Neural cell (in vitro differentiated cells): ENCODE measurements around the gene BAG1. TPM values are rescaled to one million over a fixed set of nuclear protein-coding genes. Genes with fewer than 3 reads are reported as not detected.

Experiments
- H2AFZ ChIP-seq: fragments of 200-600, 300-800 bp; sonication (generic), shearing (Covaris generic); 2 replicates; pipeline ENCODE4 v1.6.0; 2014; ENCODE audit warnings: low read depth, mild to moderate bottlenecking, antibody characterized with exemption, low read length, moderate library complexity
- H3F3A ChIP-seq: fragments of 200-600 bp; shearing (Covaris generic); 2 replicates; pipeline ENCODE4 v1.6.1; 2016; ENCODE audit warnings: mild to moderate bottlenecking, moderate library complexity, mixed read lengths, antibody characterized with exemption, low read length; ENCODE audit not compliant: insufficient read depth, poor library complexity, severe bottlenecking
- H3K27ac ChIP-seq: fragments of 200-600, 300-800 bp; sonication (generic), shearing (Covaris generic); 2 replicates; pipeline ENCODE4 v1.5.1; 2014; ENCODE audit warnings: mild to moderate bottlenecking, low read length, moderate library complexity
- H3K27me3 ChIP-seq: fragments of 300-800, 200-600 bp; sonication (generic), shearing (Covaris generic); 2 replicates; pipeline ENCODE4 v1.6.0; 2014; ENCODE audit warnings: mild to moderate bottlenecking, low read depth, low read length, moderate library complexity; ENCODE audit not compliant: insufficient read depth
- H3K36me3 ChIP-seq: fragments of 300-800, 200-600 bp; sonication (generic), shearing (Covaris generic); 2 replicates; pipeline ENCODE4 v1.5.1; 2014; ENCODE audit warnings: mild to moderate bottlenecking, antibody characterized with exemption, low read length, moderate library complexity; ENCODE audit not compliant: insufficient read depth
- H3K4me2 ChIP-seq: fragments of 300-800, 200-600 bp; sonication (generic), shearing (Covaris generic); 2 replicates; pipeline ENCODE4 v1.6.0; 2014; ENCODE audit warnings: mild to moderate bottlenecking, low read length
- H3K4me3 ChIP-seq: fragments of 300-800, 200-600 bp; sonication (generic), shearing (Covaris generic); 2 replicates; pipeline ENCODE4 v1.5.1; 2014; ENCODE audit warnings: mild to moderate bottlenecking, low read length, moderate library complexity
- H3K79me2 ChIP-seq: fragments of 200-600 bp; shearing (Covaris generic); replicated peaks from 2 replicates; pipeline ENCODE4 v1.6.0; 2014; ENCODE audit warnings: mild to moderate bottlenecking, low read length, moderate library complexity; ENCODE audit not compliant: insufficient read depth
- H3K9ac ChIP-seq: fragments of 300-800, 200-600 bp; sonication (generic), shearing (Covaris generic); 2 replicates; pipeline ENCODE4 v1.6.1; 2016; ENCODE audit warnings: mild to moderate bottlenecking, low read length, mixed read lengths
- H3K9me2 ChIP-seq: fragments of 200-600 bp; shearing (Covaris generic); 2 replicates; pipeline ENCODE4 v1.6.1; 2016; ENCODE audit warnings: mild to moderate bottlenecking, low read length, mixed read lengths; ENCODE audit not compliant: insufficient read depth
- H3K9me3 ChIP-seq: fragments of 200-600, 300-800 bp; sonication (generic), shearing (Covaris generic); 2 replicates; pipeline ENCODE4 v1.6.1; 2016; ENCODE audit warnings: mild to moderate bottlenecking, mixed run types, low read length, moderate library complexity, mixed read lengths
- H4K20me1 ChIP-seq: fragments of 200-600 bp; shearing (Covaris generic); 2 replicates; pipeline ENCODE4 v1.6.1; 2016; ENCODE audit warnings: mild to moderate bottlenecking, mixed run types; ENCODE audit not compliant: insufficient read depth
- CTCF ChIP-seq: fragments of 450-650 bp; IDR thresholded peaks from 2 replicates; pipeline ENCODE4 v1.5.1; 2014; ENCODE audit warnings: antibody characterized with exemption, mild to moderate bottlenecking, moderate library complexity; ENCODE audit not compliant: poor library complexity, severe bottlenecking
- EP300 ChIP-seq: fragments of 450-650 bp; conservative IDR thresholded peaks from 2 replicates; pipeline ENCODE4 v1.6.1; 2014; ENCODE audit warnings: antibody characterized with exemption, mild to moderate bottlenecking, moderate library complexity; ENCODE audit not compliant: poor library complexity, severe bottlenecking
- EZH2 ChIP-seq: fragments of 200-600, 300-800 bp; shearing (Covaris generic), sonication (generic); IDR thresholded peaks from 2 replicates; pipeline ENCODE4 v1.6.1; 2014; ENCODE audit warnings: antibody characterized with exemption, low read length, borderline replicate concordance, mild to moderate bottlenecking; ENCODE audit not compliant: insufficient read depth, poor library complexity, severe bottlenecking
- MXI1 ChIP-seq: fragments of 450-650 bp; conservative IDR thresholded peaks from 2 replicates; pipeline ENCODE4 v1.6.1; 2014; ENCODE audit warnings: antibody characterized with exemption, mild to moderate bottlenecking; ENCODE audit not compliant: poor library complexity, severe bottlenecking
- POLR2AphosphoS5 ChIP-seq: IDR thresholded peaks from 2 replicates; pipeline ENCODE4 v1.6.1; 2012
- RAD21 ChIP-seq: fragments of 450-650 bp; conservative IDR thresholded peaks from 2 replicates; pipeline ENCODE4 v1.6.1; 2014; ENCODE audit warnings: antibody characterized with exemption, mild to moderate bottlenecking, moderate library complexity
- REST ChIP-seq: IDR thresholded peaks from 2 replicates; pipeline ENCODE4 v1.6.1; 2012; ENCODE audit warnings: borderline replicate concordance
- SMC3 ChIP-seq: fragments of 450-650 bp; conservative IDR thresholded peaks from 2 replicates; pipeline ENCODE4 v1.6.1; 2014; ENCODE audit warnings: antibody characterized with exemption, mild to moderate bottlenecking, moderate library complexity; ENCODE audit not compliant: poor library complexity
- TAF1 ChIP-seq: IDR thresholded peaks from 2 replicates; pipeline ENCODE4 v1.6.1; 2012; ENCODE audit warnings: low read depth
- polyA plus RNA-seq: library from polyadenylated mRNA; depleted of rRNA; stranded (reverse); fragments of >200 nt; gene quantifications from 2 replicates; pipeline ENCODE4 v1.2.3, GENCODE V29; 2014

Gene BAG1
- polyA plus RNA-seq, 1 donor from 2014 or later, result 94.9 TPM

GRCh38 chr9:33229359-33230114 lies 35.0 kb downstream of the BAG1 start:
- TF ChIP-seq TAF1 (no peak), POLR2AphosphoS5 (no peak), MXI1 (no peak), EP300 (no peak), RAD21 (no peak), EZH2 (no peak), CTCF (no peak), SMC3 (no peak), REST (no peak)
- Histone ChIP-seq H3K4me3 (no peak overlapping the region), H3K27me3 (no peaks in the 10 kb centered on the region), H3K79me2 (no peaks in the 10 kb centered on the region), H3F3A (no peaks in the 10 kb centered on the region), H3K4me2 (no peak overlapping the region), H3K27ac (no peak overlapping the region), H3K9me3 (no peaks in the 10 kb centered on the region), H3K9me2 (no peaks in the 10 kb centered on the region), H2AFZ (no peak overlapping the region), H4K20me1 (no peaks in the 10 kb centered on the region), H3K9ac (no peak overlapping the region), H3K36me3 (no peaks in the 10 kb centered on the region)

GRCh38 chr9:33228606-33229005 lies 35.9 kb downstream of the BAG1 start:
- no peaks in the 10 kb centered on the region for H4K20me1 ChIP-seq
- no peaks in the 10 kb centered on the region for H3K36me3 ChIP-seq
- no peaks in the 10 kb centered on the region for H3F3A ChIP-seq
- H3K79me2 ChIP-seq, result no peaks in the 10 kb centered on the region
- H3K4me3 ChIP-seq, result no peak overlapping the region
- no peaks in the 10 kb centered on the region for H3K27me3 ChIP-seq
- H2AFZ ChIP-seq, result no peak overlapping the region
- no peaks in the 10 kb centered on the region for H3K9me2 ChIP-seq
- no peaks in the 10 kb centered on the region for H3K9me3 ChIP-seq
- no peak overlapping the region for H3K9ac ChIP-seq
- H3K4me2 ChIP-seq, result no peak overlapping the region
- no peak for TF ChIP-seq SMC3
- TF ChIP-seq RAD21, result no peak
- TF ChIP-seq CTCF, result no peak
- no peak for TF ChIP-seq EP300
- TF ChIP-seq EZH2, result no peak
- TF ChIP-seq POLR2AphosphoS5, result no peak
- no peak for TF ChIP-seq MXI1
- TF ChIP-seq TAF1, result no peak
- no peak for TF ChIP-seq REST
- H3K27ac ChIP-seq, result no peak overlapping the region
